HL-60/S4 treated with retinoic acid at 250 ng/mL for 4 days and 3 days (cell line): Measurements from ENCODE around the gene CCDC146.
"Not testable (repeated sequence)": the region's sequence is repeated elsewhere in the genome, so short reads cannot be mapped to it uniquely, and the experiment has no call there.

Experiments used
- in situ Hi-C: fragments of 300-500 bp; cut with MboI; formaldehyde crosslinking; loops from 2 replicates; pipeline ENCODE4 v1.7.0; 2022; ENCODE audit warnings: low sequenced_read_pairs

CCDC146 gene

GRCh38 chr7:77121860-77122681, at the start of gene CCDC146:
Gene CCDC146 (plus strand): TSS chr7:77122615. CDS start chr7:77167669, 45,054 bp downstream.
- in situ Hi-C loops = loop anchor here (10.0 kb wide), 1 partner anchor 123 kb away; no protein-coding TSS in a partner anchor

GRCh38 chr7:77074786-77075396, 47.5 kb upstream of the CCDC146 start:
- in situ Hi-C loops = not testable (repeated sequence)

- in situ Hi-C loops = not testable (repeated sequence)
These were observed 45.4 kb upstream of the CCDC146 start for GRCh38 chr7:77077060-77077459.

GRCh38 chr7:77079112-77079511, 43.3 kb upstream of the CCDC146 start:
- in situ Hi-C loops = not testable (repeated sequence)

GRCh38 chr7:77079624-77080023, 42.8 kb upstream of the CCDC146 start:
- in situ Hi-C loops = not testable (repeated sequence)

GRCh38 chr7:77080236-77080635, 42.2 kb upstream of the CCDC146 start:
- in situ Hi-C loops = not testable (repeated sequence)

- in situ Hi-C loops = not testable (repeated sequence)
These were observed 40.2 kb upstream of the CCDC146 start for GRCh38 chr7:77082192-77082591.

GRCh38 chr7:77092301-77092700, 30.1 kb upstream of the CCDC146 start:
- in situ Hi-C loops = not testable (repeated sequence)

- in situ Hi-C loops = not testable (repeated sequence)
These were observed 21.9 kb upstream of the CCDC146 start for GRCh38 chr7:77100501-77100900.

- in situ Hi-C loops = not testable (repeated sequence)
These were observed 21.2 kb upstream of the CCDC146 start for GRCh38 chr7:77101187-77101586.

GRCh38 chr7:77102671-77103070, 19.7 kb upstream of the CCDC146 start:
- in situ Hi-C loops = not testable (repeated sequence)

- in situ Hi-C loops = not testable (repeated sequence)
These were observed 16.5 kb upstream of the CCDC146 start for GRCh38 chr7:77105904-77106303.

GRCh38 chr7:77107659-77108058, 14.8 kb upstream of the CCDC146 start:
- in situ Hi-C loops = not testable (repeated sequence)

GRCh38 chr7:77108362-77108761, 14.1 kb upstream of the CCDC146 start:
- in situ Hi-C loops = not testable (repeated sequence)

GRCh38 chr7:77112719-77113306, 9.6 kb upstream of the CCDC146 start:
- in situ Hi-C loops = not testable (repeated sequence)

- in situ Hi-C loops = loop anchor here (10.0 to 25.0 kb wide), 2 partner anchors 119 to 212 kb away; no protein-coding TSS in a partner anchor
These were observed 3.1 kb downstream of the CCDC146 start for GRCh38 chr7:77125486-77125885.

- in situ Hi-C loops = loop anchor here (10.0 to 25.0 kb wide), 2 partner anchors 118 to 210 kb away; no protein-coding TSS in a partner anchor
These were observed 4.6 kb downstream of the CCDC146 start for GRCh38 chr7:77127009-77127408.

- in situ Hi-C loops = loop anchor here (10.0 to 25.0 kb wide), 2 partner anchors 116 to 209 kb away; no protein-coding TSS in a partner anchor
These were observed 6.4 kb downstream of the CCDC146 start for GRCh38 chr7:77128582-77129410.

GRCh38 chr7:77131781-77132180, 9.4 kb downstream of the CCDC146 start:
- in situ Hi-C loops = loop anchor here (25.0 kb wide), 1 partner anchor 206 kb away; no protein-coding TSS in a partner anchor

GRCh38 chr7:77138668-77139067, 16.3 kb downstream of the CCDC146 start:
- in situ Hi-C loops = loop anchor here (25.0 kb wide), 1 partner anchor 199 kb away; no protein-coding TSS in a partner anchor
